ENCODE results near the gene EYA2.

EYA2 gene

DNA sequence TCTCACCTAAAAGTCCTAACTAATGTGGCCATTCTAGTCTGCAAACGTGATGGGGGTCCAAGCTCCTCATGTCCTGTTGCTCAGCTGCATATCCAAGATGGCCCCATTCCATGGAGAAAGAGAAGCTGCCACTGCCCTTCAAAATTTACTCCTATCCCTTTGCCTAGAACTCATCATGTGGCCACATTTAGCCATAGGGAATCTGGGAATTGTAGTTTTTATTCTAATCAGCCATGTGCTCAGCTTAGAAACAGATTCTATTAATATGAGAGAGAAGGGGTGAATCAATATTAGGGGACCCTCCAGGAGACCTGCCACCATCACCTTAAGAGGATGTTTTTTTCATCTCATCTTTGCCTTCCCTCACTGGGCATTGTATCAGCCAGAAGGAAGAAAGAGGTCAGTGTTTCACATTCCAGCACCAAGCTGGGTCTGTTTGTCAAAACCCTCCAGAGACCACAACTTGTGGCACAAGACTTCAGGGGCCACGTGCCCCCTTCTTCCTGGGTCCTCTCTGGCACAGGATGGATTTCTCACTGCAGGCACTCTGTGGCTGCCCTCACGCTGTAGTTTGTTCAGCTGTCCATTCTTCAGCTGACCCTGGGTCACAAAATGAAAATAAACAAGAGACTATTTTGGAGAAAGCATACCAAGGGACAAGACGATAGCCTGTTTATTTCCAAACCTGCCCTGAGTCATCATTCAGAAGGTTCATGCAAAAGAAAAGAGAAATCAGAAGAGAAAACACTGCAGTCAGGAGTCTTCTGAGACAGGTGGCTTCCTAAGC, 172.0 kb downstream of the EYA2 start:
- DNase-seq (ENCODE audit: low spot score): no peak

DNA sequence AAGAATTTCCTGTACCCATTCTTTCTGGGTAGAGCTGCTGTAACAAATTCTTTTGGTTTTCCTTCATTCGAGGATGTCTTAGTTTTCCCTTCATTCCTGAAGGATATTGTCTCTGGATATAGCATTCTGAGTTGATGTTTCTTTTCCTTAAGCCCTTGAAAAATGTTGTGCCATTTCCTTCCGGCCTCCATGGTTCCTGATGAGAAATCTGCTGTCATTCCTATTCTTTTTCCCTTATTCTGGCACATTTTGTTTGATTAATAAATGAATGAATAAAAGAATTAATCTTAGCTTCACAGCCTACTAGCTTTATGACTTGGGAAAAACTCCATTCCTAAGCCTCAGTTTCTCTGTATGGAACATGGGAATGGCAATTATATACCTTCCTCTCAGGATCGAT, 173.1 kb downstream of the EYA2 start:
- DNase-seq (ENCODE audit: low spot score): no peak

DNA sequence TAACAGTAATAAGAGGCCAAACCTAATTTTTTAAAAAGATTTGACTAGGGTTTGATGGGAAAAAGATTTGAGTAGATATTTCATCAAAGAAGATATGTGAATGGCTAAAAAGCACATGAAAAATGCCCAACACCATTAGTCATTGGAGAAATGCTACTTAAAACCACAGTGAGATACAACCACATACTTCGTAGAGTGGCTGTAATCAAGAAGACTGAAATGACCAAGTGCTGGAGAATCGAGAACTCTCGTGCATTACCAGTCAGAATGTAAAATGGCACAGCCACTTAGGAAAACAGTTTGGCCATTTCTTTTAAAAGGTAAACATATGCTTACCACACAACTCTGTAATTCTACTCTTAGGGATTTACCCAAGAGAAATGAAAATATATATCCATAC, 175.5 kb downstream of the EYA2 start:
- DNase-seq (ENCODE audit: low spot score): no peak

DNA sequence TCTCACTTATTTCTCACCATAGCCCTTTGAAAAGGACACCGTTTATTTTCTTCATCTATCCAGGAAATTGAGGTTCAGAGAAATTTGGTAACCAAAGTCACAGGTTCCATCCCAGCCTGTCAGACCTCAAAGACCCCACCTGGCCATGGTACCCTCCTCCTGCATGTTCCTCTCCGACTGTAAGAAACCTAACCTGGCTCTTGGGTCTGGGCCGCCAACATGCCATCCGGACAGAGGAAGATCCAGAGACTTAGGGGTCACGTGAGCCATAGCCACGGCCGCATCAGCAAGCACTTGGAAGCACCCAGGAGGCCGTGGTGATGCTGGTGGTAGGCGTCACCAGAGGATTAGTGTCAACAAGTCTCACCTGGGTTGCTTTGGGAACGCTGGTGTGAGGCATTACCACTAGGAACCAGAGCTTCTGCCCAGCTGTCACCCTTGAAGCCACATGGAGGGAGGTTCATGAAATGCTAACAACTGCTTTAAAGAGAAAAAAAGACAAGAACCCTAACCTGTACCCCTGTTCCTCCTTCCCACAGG, 177.1 kb downstream of the EYA2 start:
- DNase-seq (ENCODE audit: low spot score): no peak

DNA sequence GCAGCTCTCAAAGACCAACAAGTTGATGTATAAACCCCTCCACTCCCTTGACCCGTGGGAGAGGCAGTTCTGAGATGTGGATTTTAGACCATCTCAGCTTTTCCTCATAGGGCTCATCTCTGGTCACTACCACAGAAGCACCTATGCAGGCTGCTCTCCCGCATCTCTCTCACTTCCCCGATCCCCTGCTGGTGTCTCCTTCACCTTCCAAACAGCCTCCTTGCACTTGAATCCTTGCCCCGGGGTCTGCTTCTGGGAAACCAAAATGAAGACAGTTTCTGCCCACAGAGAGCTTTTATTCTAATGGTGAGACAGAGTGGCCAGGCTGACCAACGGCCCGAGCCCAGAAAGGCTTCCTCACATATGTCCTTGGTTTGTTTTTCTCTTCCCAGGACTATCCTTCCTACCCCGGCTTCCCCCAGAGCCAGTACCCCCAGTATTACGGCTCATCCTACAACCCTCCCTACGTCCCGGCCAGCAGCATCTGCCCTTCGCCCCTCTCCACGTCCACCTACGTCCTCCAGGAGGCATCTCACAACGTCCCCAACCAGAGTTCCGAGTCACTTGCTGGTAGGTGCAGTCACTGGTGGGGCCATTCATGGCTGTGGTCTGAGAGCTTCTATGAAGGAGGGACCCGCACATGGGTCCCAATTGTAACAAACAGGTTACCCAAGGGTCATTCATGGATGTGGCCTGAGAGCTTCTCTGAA, 179.3 kb downstream of the EYA2 start:
- DNase-seq (ENCODE audit: low spot score): no peak

DNA sequence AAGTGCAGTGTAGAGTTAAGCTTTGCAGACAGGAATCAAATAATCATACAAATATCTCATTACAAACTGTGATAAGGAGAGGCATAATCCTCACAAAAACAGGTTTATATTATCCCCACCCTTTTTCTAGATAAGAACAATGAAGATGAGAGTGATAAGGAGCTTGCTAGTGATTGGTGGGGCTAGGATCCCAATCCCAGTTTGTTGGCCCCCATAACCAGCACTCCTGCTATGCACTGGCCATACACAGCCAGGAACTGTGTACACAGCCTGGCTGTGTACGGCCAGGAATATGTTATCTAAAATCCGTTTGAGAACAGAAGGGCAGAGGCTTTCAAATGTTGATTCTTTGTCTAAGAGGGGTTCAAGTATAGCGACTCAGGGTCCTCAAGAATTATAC, 180.6 kb downstream of the EYA2 start:
- DNase-seq (ENCODE audit: low spot score): no peak

DNA sequence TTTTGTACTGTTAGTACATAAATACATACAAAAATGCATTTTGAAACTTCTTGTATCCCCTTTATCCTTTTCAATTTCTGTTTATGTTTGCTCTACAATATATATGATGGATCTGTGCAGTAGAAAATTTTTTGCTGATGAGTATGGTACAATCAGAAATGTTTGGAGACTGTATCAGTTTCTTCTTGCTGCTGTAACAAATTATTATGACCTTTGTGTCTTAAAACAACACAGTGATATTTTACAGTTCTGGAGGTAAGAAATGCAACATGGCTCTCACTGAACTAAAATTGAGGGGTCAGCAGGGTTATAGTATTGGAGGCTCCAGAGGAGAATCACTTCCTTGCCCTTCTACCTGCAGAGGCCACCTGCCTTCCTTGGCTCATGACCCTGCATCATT, 184.4 kb downstream of the EYA2 start:
- no peak for DNase-seq (ENCODE audit: low spot score)

DNA sequence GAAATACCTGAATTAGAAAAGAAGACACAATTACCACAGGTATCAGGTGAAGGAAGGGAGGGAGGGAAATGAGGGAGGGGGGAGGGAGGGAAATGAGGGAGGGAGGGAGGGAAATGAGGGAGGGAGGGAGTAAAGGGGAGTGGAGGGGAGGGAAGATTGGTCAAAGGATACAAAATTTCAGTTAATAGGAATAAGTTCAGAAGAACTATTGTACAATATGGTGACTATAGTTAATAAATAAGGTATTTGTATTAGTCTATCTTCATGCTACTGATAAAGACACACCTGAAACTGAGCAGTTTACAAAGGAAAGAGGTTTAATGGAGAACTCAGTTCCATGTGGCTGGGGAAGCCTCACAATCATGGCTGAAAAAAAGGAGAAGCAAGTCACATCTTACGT, 185.7 kb downstream of the EYA2 start:
- no peak for DNase-seq (ENCODE audit: low spot score)

DNA sequence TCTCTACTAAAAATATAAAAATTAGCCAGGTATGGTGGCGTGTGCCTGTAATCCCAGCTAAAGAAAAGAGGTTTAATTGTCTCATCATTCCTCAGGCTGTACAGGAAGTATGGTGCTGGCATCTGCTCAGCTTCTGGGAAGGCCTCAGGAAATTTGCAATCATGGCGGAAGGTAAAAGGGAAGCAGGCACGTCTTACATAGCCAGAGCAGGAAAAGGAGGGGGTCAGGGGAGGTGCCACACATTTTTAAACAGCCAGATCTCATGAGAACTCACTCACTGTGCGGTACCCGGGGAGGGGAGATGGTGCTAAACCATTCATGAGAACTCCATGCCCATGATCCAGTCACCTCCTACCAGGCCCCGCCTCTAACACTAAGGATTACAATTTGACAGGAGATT, 191.7 kb downstream of the EYA2 start:
- no peak for DNase-seq (ENCODE audit: low spot score)

DNA sequence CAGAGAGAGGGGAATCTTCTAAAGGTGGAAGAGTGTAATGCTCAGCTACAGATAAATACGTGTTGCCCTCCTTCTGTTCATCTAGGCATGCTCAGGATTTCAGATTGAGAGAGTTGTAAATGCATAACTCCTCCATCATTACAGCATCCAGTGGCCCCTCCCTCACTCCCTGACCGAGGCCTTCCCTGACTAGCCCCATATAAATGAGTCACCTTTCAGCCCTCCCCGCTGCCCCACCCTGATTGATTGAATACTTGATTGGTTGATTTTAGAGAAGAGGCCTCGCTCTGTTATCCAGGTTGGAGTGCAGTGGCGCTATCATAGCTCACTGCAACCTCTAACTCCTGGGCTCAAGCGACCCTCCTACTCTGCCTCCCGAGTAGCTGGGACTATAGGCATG, 193.7 kb downstream of the EYA2 start:
- DNase-seq (ENCODE audit: low spot score): no peak

DNA sequence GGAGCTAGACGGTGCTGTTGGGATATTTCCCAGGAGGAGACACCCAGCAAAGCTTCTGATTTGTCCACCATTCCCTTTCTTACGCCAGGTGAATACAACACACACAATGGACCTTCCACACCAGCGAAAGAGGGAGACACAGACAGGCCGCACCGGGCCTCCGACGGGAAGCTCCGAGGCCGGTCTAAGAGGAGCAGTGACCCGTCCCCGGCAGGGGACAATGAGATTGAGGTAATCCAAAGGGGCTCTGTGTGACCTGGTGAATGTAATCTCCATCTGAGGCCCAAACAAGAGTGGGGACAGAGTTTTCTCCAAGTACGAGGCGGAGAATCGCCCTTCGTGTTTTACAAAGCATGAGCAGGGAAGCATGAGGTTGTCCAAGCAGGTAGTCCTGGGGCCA, 194.5 kb downstream of the EYA2 start:
- DNase-seq (ENCODE audit: low spot score): no peak

DNA sequence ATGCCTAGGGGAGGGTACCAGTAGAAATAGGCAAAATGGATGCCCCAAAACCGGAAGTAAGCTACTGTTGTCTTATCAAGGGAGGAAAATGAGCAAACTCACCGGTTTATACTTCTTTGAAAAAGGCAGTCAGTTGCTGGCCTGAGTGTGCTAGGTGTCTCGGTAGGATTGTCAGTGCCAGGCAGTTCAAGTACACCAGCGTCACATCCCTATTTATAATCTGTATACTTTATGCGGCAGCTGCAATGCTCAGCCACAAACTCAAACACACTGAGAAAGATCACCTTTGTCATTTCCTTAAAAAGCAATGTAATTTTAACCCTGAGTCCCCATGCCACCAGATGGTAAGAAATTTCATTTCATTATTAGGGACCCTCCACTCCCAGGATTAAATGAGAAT, 196.2 kb downstream of the EYA2 start:
- DNase-seq (ENCODE audit: low spot score): no peak

DNA sequence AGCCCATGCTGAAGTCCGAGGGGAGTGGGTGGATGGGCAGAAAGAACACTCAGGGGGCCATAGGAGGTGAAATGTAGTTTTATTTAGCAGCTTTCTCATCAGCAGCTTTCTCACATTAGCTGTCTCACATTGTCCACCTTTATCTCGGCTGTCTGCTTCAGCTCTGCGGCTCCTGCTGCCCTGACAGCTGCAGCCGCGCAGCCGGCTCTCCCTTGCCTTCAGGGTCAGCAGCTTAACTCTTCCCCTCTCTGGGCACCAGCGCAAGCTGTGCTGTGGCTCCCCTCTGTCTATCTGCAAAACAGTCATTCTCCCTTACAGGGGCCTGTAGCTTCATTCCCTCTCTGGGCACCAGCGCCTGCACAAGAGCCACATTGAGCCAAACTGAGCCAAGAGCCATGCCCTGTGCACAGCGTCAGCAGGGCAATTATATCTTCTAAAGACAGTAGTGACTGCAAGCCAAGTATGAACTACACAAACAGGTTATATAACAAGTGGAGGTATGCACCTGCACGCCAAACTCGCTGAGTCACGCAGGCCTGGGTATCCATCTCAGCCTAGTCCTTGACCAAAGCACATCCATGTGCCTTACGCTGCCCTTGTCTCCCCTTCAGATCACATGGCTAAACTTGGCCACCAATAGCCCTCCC, 198.8 kb downstream of the EYA2 start:
- no peak for DNase-seq (ENCODE audit: low spot score)

DNA sequence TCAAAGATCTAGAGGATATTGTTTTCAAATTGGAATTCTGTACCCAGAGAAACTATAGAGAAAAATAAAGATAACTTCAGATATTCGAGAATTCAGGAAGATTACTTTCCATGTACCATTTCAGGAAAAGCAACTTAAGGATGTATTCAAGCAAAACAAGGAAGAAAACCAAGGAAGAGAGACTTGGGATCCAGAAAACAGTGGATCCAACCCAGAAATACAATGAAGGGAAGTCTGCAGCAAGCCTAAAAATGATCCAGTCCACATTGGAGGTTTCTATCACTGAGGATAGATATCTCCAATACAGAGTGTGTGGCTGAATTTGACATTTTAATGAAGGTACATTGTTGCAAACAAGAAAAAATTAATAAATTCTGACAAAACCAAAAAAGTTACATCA, 201.0 kb downstream of the EYA2 start:
- DNase-seq (ENCODE audit: low spot score): no peak

DNA sequence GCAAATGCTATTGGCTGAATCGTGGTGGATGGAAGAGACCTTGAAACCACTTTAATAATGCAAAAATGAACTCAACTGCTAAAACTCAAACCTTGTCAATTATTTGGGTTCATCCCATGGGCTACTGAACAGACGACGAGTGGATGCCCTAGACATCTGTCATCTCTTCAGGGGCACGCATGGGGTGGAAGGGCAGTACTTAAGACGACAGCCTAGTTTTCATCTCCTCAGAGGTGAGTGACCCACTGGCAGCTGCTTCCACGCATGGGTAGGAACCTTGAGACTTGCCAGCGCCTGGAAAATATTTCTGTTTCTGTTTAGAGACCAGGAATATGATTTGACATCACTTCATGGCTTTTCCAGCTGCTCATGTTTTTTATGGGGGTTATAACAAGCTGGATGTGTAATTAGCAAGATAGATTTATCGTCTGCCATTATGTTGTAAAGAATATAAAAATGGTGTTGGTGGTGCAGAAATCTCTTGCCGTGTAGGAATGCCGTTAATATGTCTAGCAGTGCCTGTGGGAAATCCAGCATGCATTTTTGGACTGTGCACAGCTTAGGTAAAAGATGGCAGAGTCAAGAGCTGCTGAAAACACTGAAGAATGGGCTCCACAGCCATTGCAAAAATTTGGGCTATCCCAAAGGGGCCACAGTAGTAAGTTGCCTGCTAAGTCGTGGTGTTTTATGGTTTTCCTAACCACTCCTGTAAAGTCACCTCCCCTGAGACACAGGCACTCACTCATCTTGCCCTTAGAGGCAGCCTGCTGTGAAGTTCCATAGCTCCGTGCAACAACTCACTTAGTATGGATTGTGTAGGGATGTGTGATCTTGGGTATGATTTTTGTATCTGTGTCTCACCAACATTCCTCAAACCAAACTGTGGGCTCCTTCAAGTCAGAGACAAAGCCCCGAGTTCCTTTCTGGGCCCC, 203.3 kb downstream of the EYA2 start:
- no peak for DNase-seq (ENCODE audit: low spot score)

DNA sequence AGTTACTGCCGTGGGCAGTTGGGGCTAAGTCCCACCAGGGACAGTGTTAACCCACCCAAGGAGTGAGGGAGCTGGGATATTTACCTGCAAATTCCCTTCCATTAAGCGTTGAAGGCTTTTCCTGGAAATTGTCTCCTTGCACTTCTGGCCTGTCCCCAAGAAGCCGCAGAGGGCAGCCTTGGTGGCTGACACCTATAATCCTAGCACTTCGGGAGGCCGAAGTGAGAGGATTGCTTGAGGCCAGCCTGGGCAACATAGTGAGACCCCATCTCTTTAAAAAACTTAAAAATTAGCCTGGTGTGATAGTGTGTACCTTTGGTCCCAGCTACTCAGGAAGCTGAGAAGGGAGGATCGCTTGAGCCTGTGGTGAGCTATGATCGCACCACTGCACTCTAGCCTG, 204.4 kb downstream of the EYA2 start:
- no peak for DNase-seq (ENCODE audit: low spot score)

DNA sequence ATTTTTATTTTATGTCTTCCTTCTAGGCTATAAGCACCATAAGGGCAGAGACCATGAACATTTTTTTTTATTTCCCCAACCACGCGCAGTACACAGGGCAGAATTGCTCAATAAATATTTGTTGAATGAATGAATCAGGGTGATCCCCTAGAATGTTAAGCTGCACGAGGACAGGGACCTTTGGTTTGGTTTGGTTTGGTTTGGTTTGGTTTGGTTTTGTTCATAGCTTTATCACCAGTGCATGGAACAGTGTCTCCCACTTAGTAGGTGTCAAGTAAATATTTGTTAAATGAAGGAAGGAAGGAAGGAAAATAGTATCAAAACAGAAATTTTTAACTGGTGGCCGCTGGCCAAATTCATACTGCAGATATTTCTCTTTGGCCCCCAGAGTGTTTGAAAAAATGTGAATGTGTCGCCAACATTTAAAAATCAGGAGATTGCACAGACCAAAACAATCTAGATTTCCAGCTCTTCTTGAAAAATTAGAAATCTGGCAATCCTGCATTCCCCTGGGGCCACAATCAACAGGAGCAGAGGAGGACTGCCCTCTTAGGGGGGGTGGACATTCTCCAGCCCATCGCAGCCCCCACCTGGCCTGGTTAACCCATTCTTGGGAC, 205.3 kb downstream of the EYA2 start:
- DNase-seq (ENCODE audit: low spot score): no peak

DNA sequence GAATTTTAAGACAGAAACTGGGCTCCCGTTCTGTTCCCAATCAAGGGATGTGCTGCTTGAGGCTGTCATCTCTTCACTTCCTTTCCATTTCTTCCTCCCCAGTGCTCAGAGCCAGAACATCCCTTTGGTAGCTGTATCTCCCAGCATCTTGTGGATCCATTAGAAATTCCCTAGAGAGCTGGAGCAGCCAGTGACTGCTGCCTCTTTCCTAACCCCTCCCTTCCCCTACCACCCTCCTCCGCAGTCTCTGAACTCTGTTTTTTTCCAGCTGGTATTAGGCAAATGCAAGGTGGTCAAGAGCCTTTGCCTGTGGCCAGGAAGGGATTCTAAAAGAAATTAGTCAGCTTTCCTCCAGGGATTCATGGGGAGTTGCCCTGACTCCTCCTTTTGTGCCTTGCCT, 208.0 kb downstream of the EYA2 start:
- DNase-seq (ENCODE audit: low spot score): no peak

DNA sequence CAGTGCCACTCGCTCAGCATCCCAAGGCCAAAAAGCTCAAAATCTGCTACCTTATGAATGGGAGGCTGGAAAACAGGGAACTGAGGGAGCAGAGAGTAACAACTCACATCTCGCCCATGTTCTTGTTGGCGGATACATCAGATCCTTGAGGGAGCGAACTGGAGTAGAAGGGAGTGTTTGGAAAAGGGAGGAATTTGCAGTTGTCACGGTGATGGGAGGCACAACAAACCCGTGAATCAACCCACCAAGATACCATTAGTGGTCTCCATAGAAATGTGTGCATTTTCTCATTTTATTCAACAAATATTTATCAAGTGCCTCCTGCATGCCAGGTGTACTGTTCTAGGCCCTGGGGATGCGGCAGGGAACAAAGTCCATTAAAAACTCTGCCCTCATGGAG, 212.1 kb downstream of the EYA2 start:
- DNase-seq (ENCODE audit: low spot score): no peak

DNA sequence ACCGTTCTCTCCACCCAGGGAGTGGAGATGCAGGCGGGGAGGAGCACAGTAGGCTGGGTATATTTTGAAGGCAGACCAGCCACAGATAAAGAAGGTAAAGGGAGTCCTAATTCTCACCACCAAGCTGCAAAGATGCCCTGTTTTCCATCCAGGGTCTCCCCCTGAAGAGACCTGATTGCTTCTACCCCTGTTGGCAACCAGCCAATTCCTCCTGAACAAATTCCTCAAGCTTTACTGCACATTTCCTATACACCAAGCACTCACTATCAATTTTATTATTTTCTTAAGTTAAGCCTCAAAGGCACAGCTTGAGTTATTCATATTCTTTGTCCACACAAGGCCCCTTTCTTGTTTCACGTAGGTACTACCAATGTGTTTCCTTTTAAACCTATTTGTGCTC, 214.4 kb downstream of the EYA2 start:
- no peak for DNase-seq (ENCODE audit: low spot score)

DNA sequence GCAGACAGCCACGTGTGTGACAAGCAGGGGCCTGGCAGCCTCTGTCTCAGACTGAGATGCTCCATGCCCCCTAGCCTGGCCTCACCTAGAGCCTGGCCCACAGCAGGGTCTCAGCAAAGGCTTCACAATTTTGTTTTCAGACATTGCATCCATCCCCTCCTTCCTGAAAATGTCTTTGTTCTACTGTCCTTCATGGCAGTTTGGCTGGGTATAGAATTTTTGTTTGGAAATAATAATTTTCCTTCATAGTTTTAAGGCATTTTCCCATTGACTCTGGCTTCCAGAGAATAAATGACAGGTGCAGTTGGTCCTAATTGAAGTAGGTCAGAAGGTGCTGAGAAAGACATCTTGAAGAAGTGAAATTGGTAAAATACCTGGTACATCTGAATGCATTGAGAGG, 216.2 kb downstream of the EYA2 start:
- no peak for DNase-seq (ENCODE audit: low spot score)

DNA sequence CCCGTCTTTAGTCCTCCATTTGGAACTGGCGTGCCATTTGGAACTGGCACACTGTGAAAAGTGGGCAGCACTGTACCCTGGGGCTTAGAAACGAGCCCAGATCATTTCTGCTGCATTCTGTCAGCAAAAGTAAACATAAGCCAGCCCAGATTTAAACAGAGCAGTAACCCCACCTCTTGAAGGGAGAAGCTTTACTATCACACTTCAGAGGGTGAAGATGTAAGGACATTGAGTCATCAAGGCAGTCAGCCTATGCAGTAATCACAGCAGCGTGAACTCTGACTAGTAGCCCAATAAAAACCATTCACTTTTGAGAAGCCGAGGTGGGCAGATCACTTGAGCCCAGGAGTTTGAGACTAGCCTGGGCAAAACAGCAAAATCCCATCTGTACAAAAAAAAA, 216.9 kb downstream of the EYA2 start:
- DNase-seq (ENCODE audit: low spot score): no peak
